DMS53 (cell line): Measurements from ENCODE around the gene EHMT1.
A peak's percentile ranks its signal among the peaks of the same experiment; 100 is the strongest.
"Not testable (repeated sequence)": the region's sequence is repeated elsewhere in the genome, so short reads cannot be mapped to it uniquely, and the experiment has no call there.

Experiments
- DNase-seq: peaks from one replicate; lab custom pipeline; 2025; lab: John Stamatoyannopoulos, UW

The EHMT1 gene

DNA sequence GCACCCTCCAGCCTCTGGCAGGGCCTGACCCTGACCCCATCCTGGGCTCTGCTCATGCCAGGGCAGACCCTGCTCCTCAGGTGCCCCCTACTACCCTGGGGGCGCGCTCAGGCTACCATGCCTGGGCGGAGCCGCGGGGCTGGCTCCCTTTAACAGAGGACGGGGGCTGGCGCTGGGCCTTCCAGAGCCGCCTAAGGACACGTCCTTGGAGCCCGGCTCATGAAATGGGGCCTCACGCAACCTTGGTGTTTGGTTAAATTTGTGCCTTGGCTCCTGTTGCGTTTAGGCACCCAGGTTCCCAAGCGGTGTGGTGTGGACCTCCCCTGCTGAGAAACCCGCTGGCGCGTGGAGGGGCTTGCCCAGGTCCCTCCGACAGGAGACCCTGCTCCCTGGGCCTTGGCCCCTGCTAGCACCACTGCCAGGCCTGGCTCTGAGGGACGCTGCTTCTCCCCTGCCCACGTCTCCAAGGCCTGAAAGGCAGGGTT lies 3.4 kb upstream of the EHMT1 start:
- no peak for DNase-seq

DNA sequence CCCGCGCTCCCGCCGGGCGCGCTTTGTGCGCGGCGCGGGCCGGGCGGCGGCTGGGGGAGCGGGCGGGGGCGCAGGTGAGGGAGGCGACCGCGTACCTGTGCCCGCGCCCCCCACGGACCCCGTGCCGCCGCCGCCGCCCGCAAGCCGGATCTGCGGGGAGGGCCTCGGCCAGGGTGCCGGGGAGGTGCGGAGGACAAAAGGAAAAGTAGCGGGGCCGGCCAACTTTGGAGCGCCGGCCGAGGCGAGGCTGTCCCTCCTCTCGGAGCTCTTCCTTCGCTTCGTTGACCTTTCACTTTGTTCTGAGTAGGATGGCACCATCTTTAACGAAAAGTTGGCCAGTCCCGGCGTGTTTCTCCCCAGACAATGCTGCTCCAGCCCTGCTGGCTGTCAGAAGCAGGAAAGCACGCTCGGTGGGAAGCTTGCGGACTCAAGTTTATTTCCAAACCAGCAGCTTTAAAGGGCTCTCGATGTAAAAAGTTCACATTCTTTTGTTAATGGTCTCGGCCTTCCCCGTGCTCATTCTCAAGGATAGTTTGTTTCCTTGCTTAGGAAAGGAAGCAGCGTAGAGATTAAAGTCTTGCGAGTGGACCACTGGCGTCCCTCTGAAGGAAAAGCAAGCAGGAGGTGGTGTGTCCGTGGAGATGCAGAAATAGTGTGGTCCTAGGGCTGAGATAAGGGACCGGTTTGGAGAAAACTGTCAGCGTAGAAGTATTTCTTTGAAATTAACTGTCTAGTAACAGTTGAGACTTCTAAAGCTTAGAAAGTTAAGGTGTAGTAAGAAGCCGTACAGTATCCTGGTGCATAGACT lies 639 bp downstream of the EHMT1 start:
- DNase-seq = peak; percentile 65

DNA sequence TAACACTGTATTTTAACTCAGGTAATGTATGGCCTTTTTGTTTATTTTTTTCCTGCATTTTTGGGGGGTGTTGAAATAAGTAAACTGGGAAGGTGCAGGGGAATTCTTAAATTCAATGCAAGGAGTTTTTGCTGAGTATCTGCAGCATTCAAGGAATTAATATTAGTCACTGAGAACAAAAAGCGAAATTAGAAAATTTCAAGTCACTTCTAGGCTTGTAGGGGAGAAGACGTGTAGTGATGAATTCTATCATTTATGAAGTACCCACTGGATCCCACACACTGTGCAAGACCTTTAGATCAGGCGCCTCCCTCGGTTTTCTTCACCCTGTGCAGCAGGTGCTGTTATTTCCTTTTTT lies 1.2 kb downstream of the EHMT1 start:
- DNase-seq = no peak

DNA sequence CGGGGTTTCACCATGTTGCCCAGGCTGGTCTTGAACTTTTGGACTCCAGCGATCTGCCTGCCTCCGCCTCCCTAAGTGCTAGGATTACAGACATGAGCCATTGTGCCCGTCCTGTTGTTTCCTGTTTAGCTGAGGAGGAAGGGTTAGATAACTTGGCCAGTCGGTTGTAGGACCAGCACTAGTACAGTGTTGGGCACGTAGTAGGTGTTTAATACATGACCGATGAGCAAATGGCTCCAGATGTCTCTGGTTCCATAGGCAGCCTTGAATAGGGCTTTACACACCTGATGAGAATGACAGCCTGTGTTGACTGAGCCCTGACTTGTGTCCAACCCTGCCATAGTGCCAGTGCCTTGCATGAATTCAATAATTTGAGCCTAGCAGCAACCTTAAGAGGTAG lies 1.8 kb downstream of the EHMT1 start:
- no peak for DNase-seq

DNA sequence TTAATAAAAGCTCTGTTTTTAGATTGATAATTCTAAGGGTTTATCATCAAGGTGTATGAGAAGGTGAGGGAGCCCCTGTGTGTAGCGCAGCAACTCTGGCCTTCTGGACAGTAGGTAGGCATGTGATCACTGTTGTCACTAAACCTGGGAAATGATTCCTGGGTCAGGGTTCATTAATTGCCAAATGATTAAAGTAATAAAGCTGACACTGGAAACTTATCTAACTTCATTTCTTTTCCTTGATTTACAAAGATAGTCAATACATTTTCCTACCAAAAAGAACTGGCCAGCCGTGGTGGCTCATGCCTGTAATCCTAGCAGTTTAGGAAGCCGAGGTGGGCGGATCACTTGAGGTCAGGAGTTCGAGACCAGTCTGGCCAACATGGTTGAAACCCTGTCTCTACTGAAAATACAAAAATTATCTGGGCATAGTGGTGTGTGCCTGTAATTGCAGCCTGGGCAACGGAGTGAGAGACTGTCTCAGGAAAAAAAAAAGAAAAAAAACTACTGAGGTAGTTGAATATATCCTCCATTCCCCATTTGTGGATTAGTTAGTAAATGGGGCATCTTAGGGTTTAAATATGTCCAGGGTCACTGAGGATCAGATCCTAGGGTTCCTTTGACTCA lies 2.4 kb downstream of the EHMT1 start:
- peak; percentile 58 for DNase-seq

DNA sequence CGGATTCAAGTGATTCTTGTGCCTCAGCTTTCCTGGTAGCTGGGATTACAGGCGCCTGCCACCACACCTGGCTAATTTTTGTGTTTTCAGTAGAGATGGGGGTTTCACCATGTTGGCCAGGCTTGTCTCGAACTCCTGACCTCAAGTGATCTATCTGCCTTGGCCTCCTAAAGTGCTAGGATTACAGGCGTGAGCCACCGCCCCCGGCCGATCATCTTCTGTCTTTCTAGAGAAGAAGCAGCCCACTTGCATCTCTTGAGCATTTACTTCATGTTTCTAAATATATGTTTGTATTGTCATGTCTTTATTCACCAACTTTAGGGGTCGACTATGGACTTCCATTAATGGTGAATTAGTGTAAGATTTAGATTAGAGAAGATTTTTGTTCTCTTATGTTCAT lies 3.4 kb downstream of the EHMT1 start:
- DNase-seq = not testable (repeated sequence)

DNA sequence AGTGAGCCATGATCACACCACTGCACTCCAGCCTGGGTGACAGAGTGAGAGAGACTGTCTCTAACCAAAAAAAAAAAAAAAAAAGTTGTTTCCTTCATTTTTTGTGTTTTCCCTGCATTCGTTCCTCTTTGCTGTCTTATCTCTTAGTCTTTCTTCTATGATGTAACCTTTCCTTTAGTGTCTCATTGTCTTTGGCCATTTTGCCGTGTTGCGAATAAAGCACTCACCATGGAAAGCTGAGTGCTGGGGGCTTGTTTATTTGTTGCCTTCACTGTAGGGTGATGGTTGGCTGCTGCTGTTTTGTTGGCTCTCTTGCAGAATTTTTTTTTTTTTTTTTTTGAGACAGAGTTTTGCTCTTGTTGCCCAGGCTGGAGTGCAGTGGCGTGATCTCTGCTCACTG lies 7.7 kb downstream of the EHMT1 start:
- DNase-seq = no peak

DNA sequence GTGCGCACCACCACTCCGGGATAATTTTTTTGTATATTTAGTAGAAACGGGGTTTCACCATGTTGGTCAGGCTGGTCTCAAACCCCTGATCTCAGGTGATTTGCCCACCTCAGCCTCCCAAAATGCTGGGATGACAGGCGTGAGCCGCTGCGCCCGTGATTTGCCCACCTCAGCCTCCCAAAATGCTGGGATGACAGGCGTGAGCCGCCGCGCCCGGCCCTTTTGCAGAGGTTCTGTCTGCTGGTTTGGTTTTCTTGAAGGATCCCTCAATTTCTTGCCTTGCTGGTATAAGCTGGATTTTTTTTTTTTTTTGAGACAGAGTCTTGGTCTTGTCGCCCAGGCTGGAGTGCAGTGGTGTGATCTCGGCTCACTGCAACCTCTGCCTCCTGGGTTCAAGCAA lies 8.6 kb downstream of the EHMT1 start:
- not testable (repeated sequence) for DNase-seq

DNA sequence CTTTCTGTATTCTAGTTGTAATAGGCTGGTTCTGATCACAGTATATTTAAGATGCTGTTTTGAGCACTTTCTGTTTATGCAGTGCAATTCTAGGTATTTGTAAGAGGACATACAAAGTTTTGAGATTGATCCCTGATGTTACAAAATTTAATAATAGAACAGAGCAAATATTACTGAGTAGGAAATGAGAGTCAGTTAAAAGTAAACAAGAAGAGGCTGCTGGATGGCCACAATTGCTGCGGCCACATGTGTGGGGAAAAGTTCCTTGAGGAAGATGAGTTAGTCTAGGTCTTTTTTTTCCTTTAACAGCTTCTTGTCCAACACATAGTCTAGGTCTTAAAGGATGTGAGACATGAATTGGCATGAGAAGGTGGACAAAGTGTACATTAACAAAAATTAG lies 11.3 kb downstream of the EHMT1 start:
- DNase-seq = no peak

DNA sequence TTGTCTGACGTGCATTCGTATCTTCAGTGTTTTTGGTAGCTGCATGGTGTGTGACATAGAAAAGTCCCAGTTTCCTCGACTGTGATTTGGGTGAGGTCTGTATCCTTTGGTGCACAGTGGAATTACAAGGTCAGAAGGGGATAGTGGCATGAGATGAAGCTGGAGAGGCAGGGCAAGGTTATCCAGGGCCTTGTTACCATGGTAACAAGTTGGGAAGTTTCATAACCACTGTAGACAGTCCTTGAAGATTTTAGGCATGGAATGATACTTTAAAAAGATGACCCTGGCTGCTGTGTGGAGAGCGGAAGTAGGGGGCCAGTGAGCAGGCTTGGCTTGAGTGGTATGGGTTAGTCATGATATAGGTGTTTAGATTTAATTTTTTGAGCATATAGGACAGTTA lies 11.9 kb downstream of the EHMT1 start:
- no peak for DNase-seq

DNA sequence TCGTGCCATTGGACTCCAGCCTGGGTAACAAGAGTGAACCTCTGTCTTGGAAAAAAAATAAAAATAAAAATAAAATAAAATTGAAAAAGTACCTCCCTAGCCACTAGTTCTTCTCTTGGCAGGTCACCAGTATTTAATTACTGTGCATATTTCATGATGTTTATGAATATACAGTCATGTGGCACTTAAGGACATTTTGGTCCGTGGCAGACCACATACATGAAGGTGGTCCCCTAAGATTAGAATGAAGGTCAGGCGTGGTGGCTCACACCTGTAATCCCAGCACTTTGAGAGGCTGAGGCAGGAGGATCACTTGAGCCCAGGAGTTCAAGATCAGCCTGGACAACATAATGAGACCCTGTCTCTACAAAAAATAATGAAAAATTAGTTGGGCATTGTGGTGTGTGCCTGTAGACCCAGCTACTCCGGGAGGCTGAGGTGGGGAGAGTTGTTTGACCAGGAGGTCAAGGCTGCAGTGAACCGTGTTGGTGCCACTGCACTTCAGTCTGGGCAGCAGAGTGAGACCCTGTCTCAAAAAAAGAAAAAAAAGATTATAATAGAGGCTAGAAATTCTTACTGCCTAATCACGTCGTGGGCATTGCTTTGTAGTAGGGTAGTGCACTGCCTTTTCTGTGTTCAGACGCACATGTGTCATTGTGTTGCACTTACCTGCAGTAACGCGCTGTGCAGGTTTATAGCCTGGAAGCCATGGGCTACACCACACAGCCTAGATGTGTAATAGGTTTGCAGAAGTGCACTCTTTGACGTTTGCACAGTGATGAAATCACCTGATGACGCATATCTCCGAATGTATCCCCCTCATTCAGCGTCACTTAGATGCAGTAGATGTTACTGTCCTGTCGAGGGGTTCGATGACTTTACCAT lies 12.8 kb downstream of the EHMT1 start:
- DNase-seq = no peak

DNA sequence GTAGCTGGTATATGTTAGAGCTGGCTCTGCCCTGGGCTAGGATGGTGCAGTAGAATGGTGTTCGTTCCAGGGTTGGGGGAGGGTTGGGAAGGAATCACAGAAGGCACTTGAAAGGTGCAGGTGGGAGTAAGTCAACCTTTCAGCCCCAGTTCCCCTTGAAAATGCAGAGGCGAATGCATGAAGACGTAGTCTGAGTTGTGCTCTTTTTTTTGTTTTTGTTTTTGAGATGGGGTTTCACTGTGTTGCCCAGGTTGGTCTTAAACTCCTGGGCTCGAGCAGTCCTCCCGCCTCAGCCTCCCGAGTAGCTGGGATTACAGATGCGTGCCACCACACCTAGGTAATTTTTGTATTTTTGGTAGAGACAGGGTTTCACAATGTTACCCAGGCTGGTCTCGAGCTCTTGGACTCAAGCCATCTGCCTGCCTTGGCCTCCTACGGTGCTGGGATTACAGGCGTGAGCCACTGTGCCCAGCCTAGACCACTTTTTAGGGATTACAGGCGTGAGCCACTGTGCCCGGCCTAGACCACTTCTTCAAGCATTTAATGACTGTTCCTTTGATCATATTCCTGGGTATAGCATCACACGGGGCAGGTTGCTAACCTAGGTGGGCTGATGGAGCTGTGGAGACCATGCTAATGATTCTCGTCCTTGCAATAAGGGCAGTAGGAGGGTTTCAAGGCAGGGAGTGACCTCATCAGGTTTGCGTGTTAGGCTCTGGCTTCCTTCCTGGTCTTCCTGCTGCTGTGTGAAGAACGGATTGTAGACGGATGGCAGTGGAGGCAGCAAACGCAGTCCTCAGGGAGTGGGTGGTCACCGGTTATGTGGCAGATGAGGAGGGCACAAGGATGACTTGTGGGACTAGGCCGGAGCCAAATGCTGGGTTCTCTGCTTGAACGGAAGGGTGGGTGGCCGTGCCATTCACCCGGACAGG lies 13.7 kb downstream of the EHMT1 start:
- no peak for DNase-seq

DNA sequence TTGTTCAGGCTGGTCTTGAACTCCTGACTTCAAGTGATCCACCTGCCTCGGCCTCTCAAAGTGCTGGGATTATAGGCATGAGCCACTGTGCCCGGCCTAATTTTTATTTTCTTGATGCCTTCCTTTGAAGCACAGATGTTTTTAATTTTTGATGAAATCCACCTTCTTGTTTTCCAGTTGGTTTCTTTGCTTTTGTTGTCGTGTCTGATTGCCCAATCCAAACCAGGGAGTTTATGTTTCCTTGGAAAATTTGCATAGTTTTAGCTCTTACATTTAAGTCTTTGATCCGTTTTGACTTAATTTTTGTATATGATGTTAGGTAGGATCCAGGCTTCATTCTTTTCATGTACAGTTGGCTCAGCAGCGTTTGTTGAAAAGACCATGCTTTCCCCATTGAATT lies 15.2 kb downstream of the EHMT1 start:
- no peak for DNase-seq

DNA sequence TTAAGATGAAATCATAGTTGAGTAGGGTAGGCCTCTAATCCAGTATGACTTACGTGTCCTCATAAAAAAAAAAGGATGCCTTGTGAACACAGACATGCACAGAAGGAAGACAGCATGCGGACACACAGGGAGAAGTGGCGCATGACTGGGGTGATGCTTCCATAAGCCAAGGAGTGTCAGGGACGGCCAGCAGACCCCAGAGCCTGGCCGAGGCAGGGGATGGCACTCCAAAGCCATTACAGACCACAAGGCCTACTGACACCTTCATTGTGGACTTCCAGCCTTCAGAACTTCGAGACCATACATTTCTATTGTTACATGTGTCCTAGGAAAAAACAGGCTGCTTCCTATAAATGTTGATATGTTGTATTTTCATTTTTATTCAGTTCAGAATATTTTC lies 19.9 kb downstream of the EHMT1 start:
- no peak for DNase-seq

DNA sequence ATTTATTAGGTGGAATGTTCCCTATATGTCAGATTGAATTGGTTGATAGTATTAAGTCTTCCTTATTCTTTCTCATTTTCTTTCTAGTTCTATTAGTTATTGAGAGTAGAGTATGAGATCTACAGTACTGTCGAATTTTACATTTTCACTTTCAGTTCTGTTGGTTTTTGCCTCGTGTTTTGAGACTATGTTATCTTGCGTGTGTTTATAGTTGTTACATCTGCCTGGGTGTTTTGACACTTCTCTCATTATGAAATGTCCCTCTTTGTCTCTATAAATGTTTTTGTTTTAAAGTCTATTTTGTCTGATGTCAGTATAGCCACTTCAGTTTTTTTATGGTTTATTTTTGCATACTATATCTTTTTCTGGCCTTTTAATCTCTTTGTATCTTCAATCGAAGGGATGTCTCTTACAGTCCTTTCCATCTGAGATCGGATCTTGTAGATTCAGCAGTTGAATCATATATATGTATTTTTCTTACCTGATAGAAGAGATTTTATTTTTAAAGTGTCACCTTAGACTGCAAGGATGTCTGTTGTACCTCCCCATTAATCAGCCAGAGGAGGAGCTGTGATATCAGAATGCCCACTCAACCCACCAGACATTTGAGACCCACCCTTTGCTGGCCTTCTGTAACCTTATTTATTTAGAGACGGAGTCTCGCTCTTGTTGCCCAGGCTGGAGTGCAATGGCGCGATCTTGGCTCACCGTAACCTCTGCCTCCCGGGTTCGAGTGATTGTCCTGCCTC lies 20.7 kb downstream of the EHMT1 start:
- no peak for DNase-seq

DNA sequence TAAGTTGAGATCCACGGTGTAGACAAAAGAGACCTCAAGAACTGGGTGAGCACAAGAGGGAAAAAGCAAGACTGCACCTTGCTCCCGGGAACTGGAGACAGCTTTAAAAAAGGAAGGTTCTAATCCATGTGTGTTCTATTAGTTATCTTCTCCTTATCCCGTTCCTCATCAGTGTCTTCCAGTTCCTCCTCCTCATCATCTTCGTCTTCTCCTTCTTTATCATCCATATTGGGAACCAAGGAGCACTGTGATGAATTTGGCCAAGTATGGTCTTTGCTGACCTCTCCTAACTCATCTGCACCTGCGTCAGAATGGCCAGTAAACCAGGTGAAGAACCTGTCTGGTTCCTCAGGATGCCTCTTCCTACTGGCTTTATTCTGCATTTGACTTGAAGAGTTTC lies 22.1 kb downstream of the EHMT1 start:
- DNase-seq = no peak

DNA sequence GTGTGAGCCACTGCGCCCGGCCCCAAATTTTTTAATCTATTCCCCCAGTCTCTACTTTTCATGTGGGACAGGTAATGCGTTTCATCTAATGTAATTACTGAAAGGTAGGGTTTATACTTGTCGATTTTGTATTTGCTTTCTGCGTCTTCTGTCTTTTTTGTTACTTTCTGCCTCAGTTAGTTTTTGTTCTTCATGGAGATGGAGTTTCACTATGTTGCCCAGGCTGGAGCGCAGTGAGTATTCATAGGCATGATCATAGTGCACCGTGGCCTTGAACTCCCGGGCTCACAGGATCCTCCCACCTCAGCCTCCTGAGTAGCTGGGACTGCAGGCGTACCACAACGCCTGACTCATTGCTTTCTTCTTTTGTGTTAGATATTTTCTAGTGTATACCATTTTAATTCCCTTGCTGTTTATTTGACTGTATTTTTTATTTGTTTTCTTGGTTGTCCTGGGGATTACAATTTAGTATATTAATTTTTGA lies 23.4 kb downstream of the EHMT1 start:
- no peak for DNase-seq

DNA sequence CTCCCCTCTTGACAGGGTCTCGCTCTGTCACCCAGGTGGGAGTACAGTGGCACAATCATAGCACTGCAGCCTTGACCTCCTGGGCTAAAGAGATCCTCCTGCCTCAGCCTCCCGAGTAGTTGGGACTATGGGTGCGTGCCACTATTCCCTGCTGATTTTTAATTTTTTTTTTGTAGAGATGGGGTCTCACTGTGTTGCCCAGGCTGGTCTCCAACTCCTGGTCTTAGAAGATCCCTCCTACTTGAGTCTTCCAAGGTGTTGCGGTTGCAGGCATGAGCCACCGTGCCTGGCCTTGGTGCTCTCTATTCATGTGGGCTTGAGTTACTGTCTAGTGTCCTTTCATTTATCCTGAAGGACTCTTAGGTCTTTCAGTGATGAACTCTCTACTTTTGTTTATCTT lies 24.1 kb downstream of the EHMT1 start:
- no peak for DNase-seq

DNA sequence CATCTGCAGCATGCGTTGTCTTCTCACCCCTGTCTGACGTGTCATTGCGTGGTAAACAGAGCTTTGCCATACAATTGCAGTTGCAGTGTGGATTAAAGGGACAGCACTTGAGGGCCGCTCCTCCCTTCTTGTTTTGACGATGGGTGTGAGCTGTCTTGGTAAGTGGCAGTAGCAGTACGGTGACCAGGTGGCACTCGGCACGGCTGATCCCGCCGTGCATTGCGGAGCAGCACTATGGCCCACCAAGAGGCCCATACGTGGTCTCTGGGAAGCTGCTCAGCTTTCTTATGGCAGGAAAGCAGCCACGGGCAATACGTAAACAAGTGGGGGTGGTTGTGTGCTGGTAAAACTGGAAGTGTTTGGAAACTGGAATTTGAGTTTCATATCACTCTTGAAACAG lies 25.1 kb downstream of the EHMT1 start:
- DNase-seq = no peak

DNA sequence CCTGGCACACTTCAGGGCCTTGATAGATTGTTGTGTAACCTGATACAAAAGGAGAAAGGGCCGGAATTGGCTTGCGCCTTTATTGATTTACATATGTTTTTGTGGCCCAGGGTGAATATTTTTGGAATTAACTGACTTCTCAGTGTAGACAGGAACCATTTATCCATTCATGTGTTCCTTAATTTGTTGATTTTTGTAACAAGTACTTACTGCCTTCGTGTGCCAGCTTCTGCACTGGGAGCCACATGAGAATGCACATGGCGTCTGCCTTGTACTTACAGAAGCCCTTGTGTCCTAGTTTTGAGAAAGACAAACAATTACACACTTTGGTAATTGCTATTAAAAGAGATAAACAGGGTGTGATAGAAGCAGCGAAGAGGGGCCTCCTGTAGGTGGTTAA lies 26.4 kb downstream of the EHMT1 start:
- DNase-seq = no peak

DNA sequence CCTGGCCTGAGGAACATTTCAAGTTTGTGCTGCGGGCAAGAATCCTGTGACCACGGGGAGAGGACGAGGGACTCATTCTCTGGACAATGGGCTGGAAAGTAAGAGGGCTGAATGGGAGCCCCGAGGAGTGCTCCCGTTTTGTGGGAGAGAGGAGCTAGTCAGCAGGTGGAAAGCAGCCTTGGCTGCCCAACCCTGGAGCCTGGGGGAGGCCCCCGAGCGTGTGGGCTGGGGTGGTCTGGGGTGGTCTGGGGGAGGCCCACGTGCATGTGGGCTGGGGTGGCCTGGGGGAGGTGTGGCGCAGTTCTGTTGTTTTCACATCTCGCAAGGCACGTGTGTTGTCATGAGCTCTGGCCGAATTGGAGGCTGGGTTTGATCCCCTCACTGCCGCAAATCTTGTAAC lies 27.5 kb downstream of the EHMT1 start:
- no peak for DNase-seq
